GM23248 (cell line): ENCODE results near the gene IRF3. TPM values are rescaled to one million over a fixed set of nuclear protein-coding genes. Genes with fewer than 3 reads are reported as not detected.

ENCODE experiments used
- DNase-seq: peaks from one replicate; pipeline ENCODE4 v3.0.0-alpha.2; 2015
- H2AFZ ChIP-seq: fragments of 200-600 bp; sonication (generic); 2 replicates; pipeline ENCODE4 v1.6.1; 2016; ENCODE audit warnings: antibody characterized with exemption
- H3F3A ChIP-seq: fragments of 200-600 bp; sonication (generic); 2 replicates; pipeline ENCODE4 v1.6.1; 2016; ENCODE audit warnings: mild to moderate bottlenecking, antibody characterized with exemption, mixed run types; ENCODE audit not compliant: insufficient read depth
- H3K27ac ChIP-seq: fragments of 200-600 bp; sonication (generic); 2 replicates; pipeline ENCODE4 v1.5.1; 2016; ENCODE audit warnings: mild to moderate bottlenecking
- H3K27me3 ChIP-seq: fragments of 200-600 bp; sonication (generic); replicated peaks from 2 replicates; pipeline ENCODE4 v1.6.1; 2016; ENCODE audit warnings: mild to moderate bottlenecking; ENCODE audit not compliant: insufficient read depth
- H3K36me3 ChIP-seq: fragments of 200-600 bp; sonication (generic); 2 replicates; pipeline ENCODE4 v1.6.1; 2016; ENCODE audit warnings: low read depth, mild to moderate bottlenecking
- H3K4me1 ChIP-seq: fragments of 200-600 bp; sonication (generic); 2 replicates; pipeline ENCODE4 v1.6.1; 2016; ENCODE audit warnings: mild to moderate bottlenecking; ENCODE audit not compliant: insufficient read depth
- H3K4me2 ChIP-seq: fragments of 200-600 bp; sonication (generic); one replicate; pipeline ENCODE4 v1.6.1; 2016; ENCODE audit warnings: mild to moderate bottlenecking; ENCODE audit not compliant: unreplicated experiment
- H3K4me3 ChIP-seq: fragments of 200-600 bp; sonication (generic); 2 replicates; pipeline ENCODE4 v1.5.1; 2016; ENCODE audit warnings: mild to moderate bottlenecking
- H3K79me2 ChIP-seq: fragments of 200-600 bp; sonication (generic); 2 replicates; pipeline ENCODE4 v1.6.1; 2016; ENCODE audit warnings: mild to moderate bottlenecking; ENCODE audit not compliant: insufficient read depth
- H3K9ac ChIP-seq: fragments of 200-600 bp; sonication (generic); 2 replicates; pipeline ENCODE4 v1.6.1; 2016; ENCODE audit warnings: mild to moderate bottlenecking
- H3K9me2 ChIP-seq: fragments of 200-600 bp; sonication (generic); 2 replicates; pipeline ENCODE4 v1.6.1; 2016; ENCODE audit warnings: mixed run types, mild to moderate bottlenecking, moderate library complexity; ENCODE audit not compliant: insufficient read depth
- H3K9me3 ChIP-seq: fragments of 200-600 bp; sonication (generic); one replicate; pipeline ENCODE4 v1.6.1; 2017; ENCODE audit warnings: low read depth
- H4K20me1 ChIP-seq: fragments of 200-600 bp; sonication (generic); 2 replicates; pipeline ENCODE4 v1.6.0; 2016; ENCODE audit not compliant: insufficient read depth
- EZH2 ChIP-seq: fragments of 200-600 bp; sonication (generic); IDR thresholded peaks from 2 replicates; pipeline ENCODE4 v1.6.1; 2018; ENCODE audit warnings: antibody characterized with exemption, mild to moderate bottlenecking; ENCODE audit not compliant: insufficient read depth, poor library complexity, severe bottlenecking
- EZH2phosphoT487 ChIP-seq: fragments of 200-600 bp; sonication (generic); IDR thresholded peaks from 2 replicates; pipeline ENCODE4 v1.6.1; 2018; ENCODE audit warnings: antibody characterized with exemption, moderate library complexity, mild to moderate bottlenecking, low read depth; ENCODE audit not compliant: insufficient read depth
- WGBS, 2 experiments: methylation state at CpG; one replicate each; pipeline ENCODE4 v1.1.6; 2015 to 2017; ENCODE audit warnings: low lambda C conversion rate in 2 of 2, low coverage in 1 of 2; ENCODE audit errors: missing lambda C conversion rate in 2 of 2; 5-methylcytosine and 5-hydroxymethylcytosine counted together
- in situ Hi-C: fragments of 300-500 bp; cut with MboI; formaldehyde crosslinking; loops from 2 replicates; pipeline ENCODE4 v1.15.0; 2020
- polyA plus RNA-seq: library from polyadenylated mRNA; unstranded; fragments of >200 nt; fragmentation: Nextera tagmentation; extraction: Ambion mirVana; gene quantifications from 2 replicates; pipeline ENCODE4 v1.2.1, GENCODE V29; 2016
- total RNA-seq: library from RNA; depleted of rRNA; stranded (reverse); fragments of >200 nt; shearing (Covaris generic); gene quantifications from 2 replicates; pipeline ENCODE4 v1.2.3, GENCODE V29; 2014; rRNA removed

The IRF3 gene
- total RNA-seq (50.0 and 55.6 TPM in 2 replicates), polyA plus RNA-seq (28.6 and 28.8 TPM in 2 replicates)

GRCh38 chr19:49665351-49666119, at the start of gene IRF3, which contains the start of gene BCL2L12:
Gene IRF3, minus strand, starts transcription at chr19:49665857. Its CDS starts 1,019 bp downstream, at chr19:49664838.
Gene BCL2L12, plus strand, starts transcription at chr19:49665933. Its CDS starts 760 bp downstream, at chr19:49666693.
- H4K20me1 ChIP-seq, result no peaks in the 10 kb centered on the region
- no peaks in the 10 kb centered on the region for H3K9me2 ChIP-seq
- H3K27ac ChIP-seq, result peak within 1 kb of the TSS; percentile 63
- peak within 1 kb of the TSS; percentile 88 for H3K4me3 ChIP-seq
- H3K9me3 ChIP-seq, result no peaks in the 10 kb centered on the region
- H3K4me1 ChIP-seq, result peaks cover 10% of the 10 kb centered on the region; the same call in 1 of the 2 replicates
- TF ChIP-seq EZH2 (no peak), EZH2phosphoT487 (no peak)
- peak within 1 kb of the TSS; percentile 86 for H2AFZ ChIP-seq
- H3K79me2 ChIP-seq, result peaks cover 31% of the 10 kb centered on the region
- peak within 1 kb of the TSS; percentile 92 for H3K4me2 ChIP-seq
- peaks cover 13% of the 10 kb centered on the region; the same call in 1 of the 2 replicates for H3F3A ChIP-seq
- H3K36me3 ChIP-seq, result no peaks in the 10 kb centered on the region; the same call in 1 of the 2 replicates
- peak within 1 kb of the TSS; percentile 89 for H3K9ac ChIP-seq
- 1% methylated on average over 49 to 50 of the region's 50 CpGs for WGBS, 2 experiments
- H3K27me3 ChIP-seq, result no peaks in the 10 kb centered on the region
- DNase-seq, result peak; percentile 99
- in situ Hi-C loops, result no loop called here

- Histone ChIP-seq H3K4me2 (no peak overlapping the region), H4K20me1 (no peaks in the 10 kb centered on the region), H3K9me3 (no peaks in the 10 kb centered on the region), H3F3A (no peaks in the 10 kb centered on the region), H2AFZ (no peak overlapping the region), H3K36me3 (no peaks in the 10 kb centered on the region), H3K9ac (no peak overlapping the region), H3K9me2 (no peaks in the 10 kb centered on the region), H3K27me3 (no peaks in the 10 kb centered on the region), H3K79me2 (no peaks in the 10 kb centered on the region), H3K4me1 (no peaks in the 10 kb centered on the region), H3K27ac (no peak overlapping the region), H3K4me3 (no peak overlapping the region)
- in situ Hi-C loops, result no loop called here
- TF ChIP-seq EZH2phosphoT487 (no peak), EZH2 (no peak)
- DNase-seq, result no peak
- 93 to 97% methylated on average over 6 to 8 of the region's 8 CpGs for WGBS, 2 experiments
Observed at GRCh38 chr19:49713236-49713845, 47.7 kb upstream of the IRF3 start.

GRCh38 chr19:49712397-49712859, 46.8 kb upstream of the IRF3 start:
- TF ChIP-seq EZH2phosphoT487 (no peak), EZH2 (no peak)
- no peaks in the 10 kb centered on the region for H3K36me3 ChIP-seq
- H3K79me2 ChIP-seq, result no peaks in the 10 kb centered on the region
- H3K4me2 ChIP-seq, result peak overlapping the region; percentile 37
- H3K4me3 ChIP-seq, result peak overlapping the region; percentile 44
- in situ Hi-C loops, result no loop called here
- no peaks in the 10 kb centered on the region for H3K9me2 ChIP-seq
- H3F3A ChIP-seq, result no peaks in the 10 kb centered on the region
- H3K9ac ChIP-seq, result no peak overlapping the region; the same call in 1 of the 2 replicates
- no peaks in the 10 kb centered on the region for H3K4me1 ChIP-seq
- DNase-seq, result peak; percentile 90
- no peaks in the 10 kb centered on the region for H4K20me1 ChIP-seq
- no peaks in the 10 kb centered on the region for H3K27me3 ChIP-seq
- H2AFZ ChIP-seq, result peak overlapping the region; percentile 57; the same call in 1 of the 2 replicates
- no peaks in the 10 kb centered on the region for H3K9me3 ChIP-seq
- no peak overlapping the region for H3K27ac ChIP-seq
- WGBS, 2 experiments, result 24 to 32% methylated on average over 11 to 20 of the region's 20 CpGs

- H2AFZ ChIP-seq, result no peak overlapping the region
- H4K20me1 ChIP-seq, result no peaks in the 10 kb centered on the region
- no peak overlapping the region for H3K27ac ChIP-seq
- TF ChIP-seq EZH2 (no peak), EZH2phosphoT487 (no peak)
- H3K4me2 ChIP-seq, result no peak overlapping the region
- no peaks in the 10 kb centered on the region for H3K4me1 ChIP-seq
- H3F3A ChIP-seq, result no peaks in the 10 kb centered on the region
- peak; percentile 82 for DNase-seq
- no peaks in the 10 kb centered on the region for H3K9me3 ChIP-seq
- H3K9ac ChIP-seq, result no peak overlapping the region
- H3K4me3 ChIP-seq, result no peak overlapping the region
- no peaks in the 10 kb centered on the region for H3K9me2 ChIP-seq
- H3K36me3 ChIP-seq, result no peaks in the 10 kb centered on the region
- no peaks in the 10 kb centered on the region for H3K79me2 ChIP-seq
- no peaks in the 10 kb centered on the region for H3K27me3 ChIP-seq
- 73 to 78% methylated on average over 20 of the region's 20 CpGs for WGBS, 2 experiments
- in situ Hi-C loops, result no loop called here
Observed at GRCh38 chr19:49710372-49710951, 44.8 kb upstream of the IRF3 start.
